Keratinocyte (primary cell): ENCODE measurements around the gene USH2A. TPM values are rescaled to one million over a fixed set of nuclear protein-coding genes. Genes with fewer than 3 reads are reported as not detected.

Experiments
- DNase-seq: peaks from one replicate; pipeline ENCODE4 v3.0.0-alpha.2; 2011; ENCODE audit warnings: low read depth, missing footprints, low spot score
- FAIRE-seq: peaks from 2 replicates; lab custom pipeline; 2011; peaks lifted over from hg19 to GRCh38; lab: Jason Lieb, UNC
- H2AFZ ChIP-seq: 2 replicates; pipeline ENCODE4 v1.6.0; 2012; ENCODE audit warnings: low read length, control low read depth, inconsistent platforms; ENCODE audit not compliant: control insufficient read depth
- H3K27ac ChIP-seq: 2 replicates; pipeline ENCODE4 v1.5.1; 2011; ENCODE audit warnings: low read length; ENCODE audit not compliant: control insufficient read depth, insufficient read depth
- H3K27me3 ChIP-seq: 3 replicates; pipeline ENCODE4 v1.6.0; 2011; ENCODE audit warnings: low read length; ENCODE audit not compliant: control insufficient read depth, insufficient read depth; ENCODE audit errors: extremely low read depth
- H3K36me3 ChIP-seq, 2 experiments: 2 replicates in 1 of 2; 3 replicates in 1 of 2; pipeline ENCODE4 v1.5.1; 2011; ENCODE audit warnings: low read length in 2 of 2, mild to moderate bottlenecking in 1 of 2; ENCODE audit not compliant: control insufficient read depth in 2 of 2, insufficient read depth in 2 of 2; ENCODE audit errors: extremely low read depth in 1 of 2
- H3K4me1 ChIP-seq: 3 replicates; pipeline ENCODE4 v1.5.1; 2011; ENCODE audit warnings: low read length; ENCODE audit not compliant: control insufficient read depth, insufficient read depth; ENCODE audit errors: extremely low read depth
- H3K4me2 ChIP-seq: 3 replicates; pipeline ENCODE4 v1.6.0; 2011; ENCODE audit warnings: low read depth, low read length; ENCODE audit not compliant: control insufficient read depth, insufficient read depth; ENCODE audit errors: extremely low read depth
- H3K4me3 ChIP-seq, 3 experiments: fragments of 200-600 bp in 1 of 3; sonication (generic) in 1 of 3; 2 replicates in 2 of 3; 3 replicates in 1 of 3; pipeline ENCODE4 v1.5.1; 2011 to 2016; ENCODE audit warnings: low read length in 3 of 3, mild to moderate bottlenecking in 3 of 3, control low read depth in 2 of 3, inconsistent platforms in 1 of 3, low read depth in 1 of 3, mixed read lengths in 1 of 3, mixed run types in 1 of 3, moderate library complexity in 1 of 3; ENCODE audit not compliant: control insufficient read depth in 2 of 3, insufficient read depth in 2 of 3; ENCODE audit errors: extremely low read depth in 1 of 3
- H3K79me2 ChIP-seq: 2 replicates; pipeline ENCODE4 v1.6.0; 2012; ENCODE audit warnings: low read length; ENCODE audit not compliant: control insufficient read depth, insufficient read depth
- H3K9ac ChIP-seq: 3 replicates; pipeline ENCODE4 v1.6.0; 2011; ENCODE audit warnings: low read length; ENCODE audit not compliant: control insufficient read depth, insufficient read depth; ENCODE audit errors: extremely low read depth
- H3K9me1 ChIP-seq: 3 replicates; pipeline ENCODE4 v1.6.0; 2011; ENCODE audit warnings: low read length; ENCODE audit not compliant: control insufficient read depth, insufficient read depth; ENCODE audit errors: extremely low read depth
- H3K9me3 ChIP-seq: 2 replicates; pipeline ENCODE4 v1.5.1; 2012; ENCODE audit warnings: low read depth, low read length; ENCODE audit not compliant: control insufficient read depth
- H4K20me1 ChIP-seq: 3 replicates; pipeline ENCODE4 v1.6.0; 2011; ENCODE audit warnings: low read length; ENCODE audit not compliant: control insufficient read depth, insufficient read depth; ENCODE audit errors: extremely low read depth
- CTCF ChIP-seq, 3 experiments: IDR thresholded peaks in 1 of 3; conservative IDR thresholded peaks in 1 of 3; optimal IDR thresholded peaks in 1 of 3; 2 replicates in 2 of 3; 3 replicates in 1 of 3; pipeline versions ENCODE3 to v1.5.1; 2011; ENCODE audit warnings: low read length in 3 of 3, mild to moderate bottlenecking in 3 of 3, moderate library complexity in 2 of 3, control low read depth in 1 of 3, inconsistent platforms in 1 of 3; ENCODE audit not compliant: insufficient read depth in 2 of 3; ENCODE audit errors: extremely low read depth in 1 of 3
- EZH2 ChIP-seq: IDR thresholded peaks from one replicate; pipeline ENCODE4 v1.6.1; 2012; ENCODE audit warnings: inconsistent platforms, mild to moderate bottlenecking, low read length, moderate library complexity
- dilution Hi-C: fragments of 300-500 bp; cut with MboI; formaldehyde crosslinking; loops from one replicate; pipeline ENCODE4 v1.7.0; 2020; ENCODE audit warnings: low sequenced_read_pairs; ENCODE audit not compliant: extremely low pct_ligation_motif_present
- polyA plus RNA-seq, 5 experiments: library from polyadenylated mRNA; depleted of rRNA in 3 of 5; stranded (reverse) in 3 of 5; stranded (forward) in 1 of 5; unstranded in 1 of 5; fragments of >200 nt; gene quantifications; 1 replicate in 1 of 5; 2 replicates in 3 of 5; 3 replicates in 1 of 5; pipeline versions ENCODE4 v1.2.1 to v1.2.3, GENCODE V29; 2011 to 2012; ENCODE audit warnings: missing spikeins in 2 of 5, low read depth in 1 of 5, low replicate concordance in 1 of 5

The USH2A gene
- polyA plus RNA-seq, 1 donor (not counting 4 experiments of a cell fraction or from before 2014, with no cell fraction given): not detected

GRCh38 chr1:216458812-216459211 is 35.6 kb upstream of the USH2A start:
- H3K9ac ChIP-seq: no peak overlapping the region
- no peak overlapping the region for H3K4me2 ChIP-seq
- H3K27ac ChIP-seq: no peak overlapping the region
- H4K20me1 ChIP-seq: no peaks in the 10 kb centered on the region
- FAIRE-seq (no peak), DNase-seq (no peak)
- H3K4me3 ChIP-seq: no peak overlapping the region
- no peaks in the 10 kb centered on the region for H3K9me1 ChIP-seq
- H3K9me3 ChIP-seq: no peaks in the 10 kb centered on the region
- H3K79me2 ChIP-seq: no peaks in the 10 kb centered on the region
- peaks cover 6% of the 10 kb centered on the region for H3K4me1 ChIP-seq
- no peaks in the 10 kb centered on the region for H3K27me3 ChIP-seq
- H2AFZ ChIP-seq: no peak overlapping the region
- dilution Hi-C loops: no loop called here
- TF ChIP-seq CTCF (optimal IDR thresholded peaks at IDR 0.05 in 1 of 3, IDR thresholded peaks at IDR 0.05 in 1 of 3, conservative IDR thresholded peaks at IDR 0.05 in 1 of 3; ENCODE audit: extremely low read depth in 1 of 3, insufficient read depth in 2 of 3, low read length in 3 of 3): no peak
- no peak for TF ChIP-seq EZH2
- H3K36me3 ChIP-seq: no peaks in the 10 kb centered on the region

- no peak for DNase-seq
- no peaks in the 10 kb centered on the region for H3K79me2 ChIP-seq
- H3K27ac ChIP-seq: no peak overlapping the region
- no peaks in the 10 kb centered on the region for H3K27me3 ChIP-seq
- H4K20me1 ChIP-seq: no peaks in the 10 kb centered on the region
- no peaks in the 10 kb centered on the region for H3K9me3 ChIP-seq
- H3K9ac ChIP-seq: no peak overlapping the region
- H3K4me2 ChIP-seq: no peak overlapping the region
- H3K4me1 ChIP-seq: peaks cover 5% of the 10 kb centered on the region
- no peaks in the 10 kb centered on the region for H3K9me1 ChIP-seq
- dilution Hi-C loops: no loop called here
- no peak for TF ChIP-seq EZH2
- no peak for TF ChIP-seq CTCF (optimal IDR thresholded peaks at IDR 0.05 in 1 of 3, IDR thresholded peaks at IDR 0.05 in 1 of 3, conservative IDR thresholded peaks at IDR 0.05 in 1 of 3; ENCODE audit: extremely low read depth in 1 of 3, insufficient read depth in 2 of 3, low read length in 3 of 3)
- no peaks in the 10 kb centered on the region for H3K36me3 ChIP-seq
- FAIRE-seq: no peak
- H3K4me3 ChIP-seq: no peak overlapping the region
- no peak overlapping the region for H2AFZ ChIP-seq
Observed at GRCh38 chr1:216457356-216457755, 34.1 kb upstream of the USH2A start.
